ENCODE measurements around the gene PARD6A. TPM values are rescaled to one million over a fixed set of nuclear protein-coding genes. Genes with fewer than 3 reads are reported as not detected.

The PARD6A gene
- total RNA-seq, 1 donor from 2014 or later, result 7.5 TPM

DNA sequence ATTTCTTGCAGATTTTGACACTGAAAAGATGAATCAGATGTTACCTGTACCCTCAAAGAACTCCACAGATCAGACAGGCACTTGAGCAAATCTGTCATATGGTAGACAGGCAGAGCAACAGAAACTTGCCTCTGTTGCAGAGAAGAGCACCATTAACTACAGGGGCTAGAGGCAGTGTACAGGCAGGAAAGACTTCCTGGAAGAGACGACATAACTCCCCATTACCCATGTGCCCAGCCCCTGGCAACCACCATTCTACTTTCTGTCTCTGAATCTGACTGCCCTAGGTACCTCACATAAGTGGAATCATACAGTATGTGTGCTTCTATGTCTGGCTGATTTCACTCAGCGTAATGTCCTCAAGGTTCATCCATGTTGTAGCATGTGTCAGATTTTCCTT, 42.9 kb downstream of the PARD6A start:
- peaks cover 4% of the 10 kb centered on the region for H3K4me1 Mint-ChIP-seq
- DNase-seq (ENCODE audit: low read depth, low spot score), result no peak
- TF ChIP-seq, protein P1, sequence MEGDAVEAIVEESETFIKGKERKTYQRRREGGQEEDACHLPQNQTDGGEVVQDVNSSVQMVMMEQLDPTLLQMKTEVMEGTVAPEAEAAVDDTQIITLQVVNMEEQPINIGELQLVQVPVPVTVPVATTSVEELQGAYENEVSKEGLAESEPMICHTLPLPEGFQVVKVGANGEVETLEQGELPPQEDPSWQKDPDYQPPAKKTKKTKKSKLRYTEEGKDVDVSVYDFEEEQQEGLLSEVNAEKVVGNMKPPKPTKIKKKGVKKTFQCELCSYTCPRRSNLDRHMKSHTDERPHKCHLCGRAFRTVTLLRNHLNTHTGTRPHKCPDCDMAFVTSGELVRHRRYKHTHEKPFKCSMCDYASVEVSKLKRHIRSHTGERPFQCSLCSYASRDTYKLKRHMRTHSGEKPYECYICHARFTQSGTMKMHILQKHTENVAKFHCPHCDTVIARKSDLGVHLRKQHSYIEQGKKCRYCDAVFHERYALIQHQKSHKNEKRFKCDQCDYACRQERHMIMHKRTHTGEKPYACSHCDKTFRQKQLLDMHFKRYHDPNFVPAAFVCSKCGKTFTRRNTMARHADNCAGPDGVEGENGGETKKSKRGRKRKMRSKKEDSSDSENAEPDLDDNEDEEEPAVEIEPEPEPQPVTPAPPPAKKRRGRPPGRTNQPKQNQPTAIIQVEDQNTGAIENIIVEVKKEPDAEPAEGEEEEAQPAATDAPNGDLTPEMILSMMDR (conservative IDR thresholded peaks at IDR 0.05), result no peak
- H3K4me3 Mint-ChIP-seq, result no peak overlapping the region
- H3K9me3 Mint-ChIP-seq, result no peaks in the 10 kb centered on the region
- no peaks in the 10 kb centered on the region for H3K27me3 Mint-ChIP-seq (ENCODE audit: low read depth)
- no peak overlapping the region for H3K27ac Mint-ChIP-seq (ENCODE audit: unreplicated experiment)
- H3K36me3 Mint-ChIP-seq (ENCODE audit: low read depth), result peaks cover 4% of the 10 kb centered on the region

DNA sequence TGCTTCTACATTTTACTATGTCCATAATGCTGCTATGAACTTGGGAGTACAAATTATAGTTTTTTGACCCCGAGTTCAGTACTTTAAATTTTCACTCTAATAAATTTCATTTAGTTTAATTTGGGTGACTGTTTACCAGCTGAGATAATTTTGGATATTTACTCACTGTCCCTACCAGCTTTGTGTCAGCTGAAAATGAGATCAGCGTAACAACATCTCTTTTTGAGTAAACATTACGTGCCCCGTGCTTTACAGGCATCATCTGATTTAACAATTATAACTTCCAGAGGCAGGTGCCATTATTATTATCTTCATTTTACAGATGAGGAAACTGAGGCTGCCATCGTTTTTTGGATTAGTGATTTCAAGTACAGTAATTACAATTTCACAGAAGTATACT, 43.4 kb downstream of the PARD6A start:
- peaks cover 2% of the 10 kb centered on the region for H3K36me3 Mint-ChIP-seq (ENCODE audit: low read depth)
- no peaks in the 10 kb centered on the region for H3K9me3 Mint-ChIP-seq
- H3K4me1 Mint-ChIP-seq, result peaks cover 4% of the 10 kb centered on the region
- TF ChIP-seq, protein P1 (conservative IDR thresholded peaks at IDR 0.05), result no peak
- H3K27me3 Mint-ChIP-seq (ENCODE audit: low read depth), result no peaks in the 10 kb centered on the region
- no peak for DNase-seq (ENCODE audit: low read depth, low spot score)
- no peak overlapping the region for H3K27ac Mint-ChIP-seq (ENCODE audit: unreplicated experiment)
- H3K4me3 Mint-ChIP-seq, result no peak overlapping the region

DNA sequence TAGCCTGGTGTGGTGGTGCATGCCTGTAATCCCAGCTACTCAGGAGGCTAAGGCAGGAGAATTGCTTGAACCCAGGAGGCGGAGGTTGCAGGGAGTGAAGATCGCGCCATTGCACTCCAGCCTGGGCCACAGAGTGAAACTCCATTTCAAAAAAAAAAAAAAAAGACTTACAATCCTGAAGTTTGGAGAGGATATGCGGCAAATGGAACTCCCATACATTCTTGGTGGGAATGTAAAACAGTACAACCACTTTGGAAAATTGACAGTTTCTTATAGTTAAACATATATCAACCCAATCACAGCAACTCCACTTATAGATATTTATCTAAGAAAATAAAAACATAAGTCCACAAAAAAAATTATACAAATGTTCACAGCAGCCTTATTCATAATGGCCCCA, 46.5 kb downstream of the PARD6A start:
- peaks cover 2% of the 10 kb centered on the region for H3K36me3 Mint-ChIP-seq (ENCODE audit: low read depth)
- no peak overlapping the region for H3K27ac Mint-ChIP-seq (ENCODE audit: unreplicated experiment)
- no peak overlapping the region for H3K4me3 Mint-ChIP-seq
- no peaks in the 10 kb centered on the region for H3K27me3 Mint-ChIP-seq (ENCODE audit: low read depth)
- no peaks in the 10 kb centered on the region for H3K4me1 Mint-ChIP-seq
- DNase-seq (ENCODE audit: low read depth, low spot score), result no peak
- TF ChIP-seq, protein P1 (conservative IDR thresholded peaks at IDR 0.05), result no peak
- no peaks in the 10 kb centered on the region for H3K9me3 Mint-ChIP-seq

DNA sequence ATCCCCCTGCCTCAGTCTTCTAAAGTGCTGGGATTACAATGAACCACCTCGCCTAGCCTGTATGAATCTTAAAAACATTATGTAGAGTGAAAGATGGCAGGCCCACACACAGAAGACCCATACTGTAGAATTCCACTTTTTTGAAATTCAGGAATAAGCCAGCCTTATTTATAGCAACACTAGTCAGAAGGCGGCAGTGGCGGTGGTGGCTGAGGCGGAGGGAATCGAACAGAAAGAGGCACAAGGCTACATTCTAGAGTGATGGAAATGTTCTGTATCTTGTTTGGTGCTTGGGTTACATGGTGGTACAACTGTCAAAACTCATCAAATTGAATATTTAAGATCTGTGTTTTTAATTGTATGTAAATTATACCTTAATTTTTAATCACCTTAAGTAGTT, 47.0 kb downstream of the PARD6A start:
- Mint-ChIP-seq H3K4me1 (no peaks in the 10 kb centered on the region), H3K4me3 (no peak overlapping the region), H3K27ac (ENCODE audit: unreplicated experiment) (no peak overlapping the region), H3K9me3 (no peaks in the 10 kb centered on the region), H3K36me3 (ENCODE audit: low read depth) (peaks cover 2% of the 10 kb centered on the region), H3K27me3 (ENCODE audit: low read depth) (no peaks in the 10 kb centered on the region)
- TF ChIP-seq, protein P1 (conservative IDR thresholded peaks at IDR 0.05), result no peak
- no peak for DNase-seq (ENCODE audit: low read depth, low spot score)

DNA sequence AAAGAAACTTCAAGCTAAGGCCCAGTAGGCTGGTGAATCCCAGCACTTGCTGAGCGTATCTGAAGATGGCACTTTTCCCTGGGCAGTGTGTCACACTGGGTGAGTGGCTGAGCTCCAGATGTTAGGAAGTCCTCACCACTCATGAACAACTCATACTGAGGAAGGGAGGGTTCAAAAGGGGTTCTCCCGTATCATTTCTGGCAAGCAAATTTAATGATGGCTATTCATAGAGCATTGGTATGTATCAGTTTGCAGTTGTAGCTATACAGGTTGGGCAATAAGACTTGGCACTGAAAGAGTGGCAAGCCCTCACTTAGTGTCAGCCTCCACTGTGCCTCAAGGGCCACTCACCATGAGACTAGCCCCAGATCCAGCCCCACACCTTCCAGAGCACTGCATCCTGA, 47.6 kb downstream of the PARD6A start:
- H3K27ac Mint-ChIP-seq (ENCODE audit: unreplicated experiment), result no peak overlapping the region
- no peaks in the 10 kb centered on the region for H3K9me3 Mint-ChIP-seq
- H3K36me3 Mint-ChIP-seq (ENCODE audit: low read depth), result peaks cover 2% of the 10 kb centered on the region
- DNase-seq (ENCODE audit: low read depth, low spot score), result no peak
- peaks cover under 1% of the 10 kb centered on the region for H3K4me1 Mint-ChIP-seq
- no peak overlapping the region for H3K4me3 Mint-ChIP-seq
- H3K27me3 Mint-ChIP-seq (ENCODE audit: low read depth), result no peaks in the 10 kb centered on the region
- TF ChIP-seq, protein P1 (conservative IDR thresholded peaks at IDR 0.05), result no peak

DNA sequence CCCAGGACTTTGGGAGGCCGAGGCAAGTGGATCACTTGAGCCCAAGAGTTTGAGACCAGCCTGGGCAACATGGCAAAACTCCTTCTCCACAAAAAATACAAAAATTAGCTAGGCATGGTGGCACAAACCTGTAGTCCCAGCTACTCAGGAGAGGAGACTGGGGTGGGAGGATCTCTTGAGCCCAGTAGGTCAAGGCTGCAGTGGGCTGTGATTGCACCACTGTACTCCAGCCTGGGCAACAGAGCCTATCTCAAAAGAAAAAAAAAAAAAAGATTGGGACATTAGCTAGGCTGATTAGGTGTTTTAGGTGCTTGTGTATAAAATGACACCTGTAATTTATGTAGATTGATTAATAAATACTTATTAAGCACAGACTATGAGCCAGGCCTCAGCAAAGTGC, 48.3 kb downstream of the PARD6A start:
- no peak overlapping the region for H3K27ac Mint-ChIP-seq (ENCODE audit: unreplicated experiment)
- H3K36me3 Mint-ChIP-seq (ENCODE audit: low read depth), result peaks cover 2% of the 10 kb centered on the region
- H3K4me1 Mint-ChIP-seq, result peaks cover 6% of the 10 kb centered on the region
- no peak overlapping the region for H3K4me3 Mint-ChIP-seq
- H3K27me3 Mint-ChIP-seq (ENCODE audit: low read depth), result no peaks in the 10 kb centered on the region
- H3K9me3 Mint-ChIP-seq, result no peaks in the 10 kb centered on the region
- TF ChIP-seq, protein P1 (conservative IDR thresholded peaks at IDR 0.05), result no peak
- DNase-seq (ENCODE audit: low read depth, low spot score), result no peak
